Right lobe of liver (tissue), 6 donors: ENCODE measurements around the gene F13A1. TPM values are rescaled to one million over a fixed set of nuclear protein-coding genes. Genes with fewer than 3 reads are reported as not detected.

Experiments
- ATAC-seq, 4 donors: fragments of 200-7000 bp; cut with Tn5 transposase; one replicate each; pipeline ENCODE4 v1.9.1; 2020; ENCODE audit warnings: mild to moderate bottlenecking in 4 of 4, moderate library complexity in 4 of 4
- DNase-seq, 3 donors: peaks; one replicate each; pipeline ENCODE4 v3.0.0-alpha.2; 2020
- H3K27ac ChIP-seq, 3 donors: fragments of 200-600 bp; one replicate each; pipeline ENCODE4 v1.8.0; 2022
- H3K27me3 ChIP-seq, 2 donors: fragments of 200-600 bp; one replicate each; pipeline ENCODE4 v1.8.0; 2022
- H3K36me3 ChIP-seq, 4 donors: fragments of 200-600 bp; sonication (generic) in 1 of 4; one replicate each; pipeline versions ENCODE4 v1.5.1 to v1.8.0; 2017 to 2022; ENCODE audit warnings: control low read depth in 1 of 4
- H3K4me1 ChIP-seq, 4 donors: fragments of 200-600 bp; sonication (generic) in 1 of 4; one replicate each; pipeline versions ENCODE4 v1.5.1 to v1.8.0; 2017 to 2022; ENCODE audit warnings: control low read depth in 1 of 4
- H3K4me3 ChIP-seq, 3 donors: fragments of 200-600 bp; one replicate each; pipeline ENCODE4 v1.8.0; 2022
- H3K9me3 ChIP-seq, 4 donors: fragments of 200-600 bp; sonication (generic) in 1 of 4; one replicate each; pipeline versions ENCODE4 v1.5.1 to v1.8.0; 2017 to 2022; ENCODE audit warnings: control low read depth in 1 of 4
- CTCF ChIP-seq, 4 donors: fragments of 200-600 bp in 3 of 4; fragments of 450-650 bp in 1 of 4; IDR thresholded peaks; one replicate each; pipeline versions ENCODE4 v1.5.1 to v1.8.0; 2016 to 2022; ENCODE audit warnings: antibody characterized with exemption in 4 of 4, mild to moderate bottlenecking in 2 of 4
- POLR2A ChIP-seq: fragments of 450-650 bp; IDR thresholded peaks from one replicate; pipeline ENCODE4 v1.6.1; 2017; ENCODE audit warnings: antibody characterized with exemption, mild to moderate bottlenecking
- WGBS: methylation state at CpG from one replicate; pipeline ENCODE4 v1.1.6; 2018; ENCODE audit warnings: low coverage, low lambda C conversion rate; ENCODE audit not compliant: insufficient coverage; ENCODE audit errors: missing lambda C conversion rate; 5-methylcytosine and 5-hydroxymethylcytosine counted together
- intact Hi-C, 2 donors: fragments of 100-400 bp; cut with DNase I; formaldehyde crosslinking; loops; one replicate each; pipeline versions ENCODE4 v1.11.2 to v1.14.1; 2022
- total RNA-seq, 6 experiments: library from RNA; depleted of rRNA in 2 of 6; stranded (reverse); fragments of >200 nt in 2 of 6; fragmentation: NEBNext Ultra II Directional in 3 of 6; extraction: Animal tissue kit (Norgen Biotek cat#: 25700) in 3 of 6; gene quantifications; one replicate each; pipeline versions ENCODE4 v1.1.0 to v1.2.4, GENCODE V29; 2016 to 2023
- donor health status: DM: no; HTN: yes; CAD: no.
- donor health status: DM: no; HTN: no; CAD: no.
- donor health status: DM: no; HTN: no; CAD: no.
- donor health status: DM: no; HTN: yes; CAD: no.
- donor health status: DM: no; HTN: yes; CAD: no.

Gene F13A1
- total RNA-seq, 6 experiments from 2014 or later: 0.86 to 10.1 (median 2.1) TPM

GRCh38 chr6:6191909-6192308 is 128.6 kb downstream of the F13A1 start:
- Histone ChIP-seq H3K9me3 (no peaks in the 10 kb centered on the region), H3K36me3 (no peaks in the 10 kb centered on the region), H3K27ac (no peak overlapping the region), H3K4me3 (no peak overlapping the region), H3K4me1 (no peaks in the 10 kb centered on the region), H3K27me3 (no peaks in the 10 kb centered on the region)
- WGBS: 56% methylated on average over 1 of the region's 1 CpG
- intact Hi-C loops: no loop called here
- DNase-seq (no peak), ATAC-seq (no peak)
- TF ChIP-seq POLR2A: no peak
- no peak for TF ChIP-seq CTCF (IDR thresholded peaks at IDR 0.05)

GRCh38 chr6:6191476-6191875 is 129.0 kb downstream of the F13A1 start:
- no peak for ATAC-seq
- intact Hi-C loops: no loop called here
- H3K27me3 ChIP-seq: no peaks in the 10 kb centered on the region
- no peak for TF ChIP-seq CTCF (IDR thresholded peaks at IDR 0.05)
- no peak for TF ChIP-seq POLR2A
- no peak for DNase-seq
- no peak overlapping the region for H3K4me3 ChIP-seq
- H3K9me3 ChIP-seq: no peaks in the 10 kb centered on the region
- no peaks in the 10 kb centered on the region for H3K36me3 ChIP-seq
- H3K4me1 ChIP-seq: no peaks in the 10 kb centered on the region
- 25% methylated on average over 2 of the region's 2 CpGs for WGBS
- H3K27ac ChIP-seq: no peak overlapping the region

- no peak overlapping the region for H3K27ac ChIP-seq
- no peak for TF ChIP-seq POLR2A
- TF ChIP-seq CTCF (IDR thresholded peaks at IDR 0.05): no peak
- H3K9me3 ChIP-seq: no peaks in the 10 kb centered on the region
- ATAC-seq: no peak
- no peaks in the 10 kb centered on the region for H3K27me3 ChIP-seq
- intact Hi-C loops: no loop called here
- no peak for DNase-seq
- no peak overlapping the region for H3K4me3 ChIP-seq
- no peaks in the 10 kb centered on the region for H3K36me3 ChIP-seq
- H3K4me1 ChIP-seq: no peaks in the 10 kb centered on the region
- 56% methylated on average over 2 of the region's 2 CpGs for WGBS
Measured at GRCh38 chr6:6180684-6181083, 139.8 kb downstream of the F13A1 start.

- Histone ChIP-seq H3K4me3 (no peak overlapping the region), H3K36me3 (no peaks in the 10 kb centered on the region), H3K27ac (no peak overlapping the region), H3K4me1 (no peaks in the 10 kb centered on the region), H3K9me3 (no peaks in the 10 kb centered on the region), H3K27me3 (no peaks in the 10 kb centered on the region)
- WGBS: 65% methylated on average over 11 of the region's 11 CpGs
- DNase-seq (no peak), ATAC-seq (no peak)
- intact Hi-C loops: no loop called here
- TF ChIP-seq POLR2A (no peak), CTCF (IDR thresholded peaks at IDR 0.05) (no peak)
Measured at GRCh38 chr6:6179858-6180623, 140.4 kb downstream of the F13A1 start.
